ENCODE results near the gene APH1B.

DNA sequence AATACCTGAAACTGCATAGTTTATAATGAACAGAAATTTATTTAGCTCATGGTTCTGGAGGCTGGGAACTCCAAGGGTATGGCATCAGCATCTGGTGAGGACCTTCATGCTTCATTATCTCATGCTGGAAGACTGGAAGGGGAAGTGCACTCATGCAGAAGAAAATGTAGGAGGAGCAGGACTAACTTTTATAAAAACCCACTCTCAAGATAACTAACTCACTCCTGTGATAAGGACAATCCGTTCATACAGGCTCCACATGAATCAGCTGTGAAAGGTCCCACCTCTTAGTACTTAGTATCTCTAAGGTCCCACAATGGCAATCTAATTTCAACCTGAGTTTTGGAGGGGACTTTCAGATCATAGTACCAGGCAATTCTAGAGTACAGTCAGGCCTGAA is 33.6 kb upstream of the APH1B start:
- TF ChIP-seq ARNT (IDR thresholded peaks at IDR 0.05) (no peak), FOXM1 (IDR thresholded peaks at IDR 0.05; ENCODE audit: borderline replicate concordance) (no peak), BHLHE40 (IDR thresholded peaks at IDR 0.05; ENCODE audit: borderline replicate concordance) (no peak)

All from HEK293T (cell line).